Liver (tissue), 3 donors: ENCODE results near the gene GNPTG.

ENCODE experiments used
- CTCF ChIP-seq: fragments of 150-350 bp; IDR thresholded peaks from 2 replicates; pipeline ENCODE4 v1.5.1; 2017; ENCODE audit warnings: improper control_type of control experiment, low read depth, low read length; ENCODE audit not compliant: missing input control
- EGR1 ChIP-seq, 2 donors: IDR thresholded peaks; 2 replicates each; pipeline ENCODE4 v1.6.1; 2016 to 2018; ENCODE audit warnings: antibody characterized with exemption in 2 of 2, low read depth in 2 of 2
- FOXA1 ChIP-seq: IDR thresholded peaks from 2 replicates; pipeline ENCODE4 v1.6.1; 2016; ENCODE audit warnings: antibody characterized with exemption
- GABPA ChIP-seq, 2 donors: IDR thresholded peaks in 1 of 2; conservative IDR thresholded peaks in 1 of 2; 2 replicates each; pipeline ENCODE4 v1.6.1; 2016; ENCODE audit warnings: antibody characterized with exemption in 2 of 2, mild to moderate bottlenecking in 1 of 2, moderate library complexity in 1 of 2
- HNF4A ChIP-seq, 2 donors: conservative IDR thresholded peaks; 2 replicates each; pipeline ENCODE4 v1.6.1; 2016; ENCODE audit warnings: antibody characterized with exemption in 2 of 2, mild to moderate bottlenecking in 2 of 2
- MAX ChIP-seq: IDR thresholded peaks from 2 replicates; pipeline ENCODE4 v1.6.1; 2016; ENCODE audit warnings: antibody characterized with exemption
- RAD21 ChIP-seq, 2 donors: IDR thresholded peaks; 2 replicates each; pipeline ENCODE4 v1.6.1; 2016; ENCODE audit warnings: antibody characterized with exemption in 2 of 2, mild to moderate bottlenecking in 2 of 2
- REST ChIP-seq: IDR thresholded peaks from 2 replicates; pipeline ENCODE4 v1.6.1; 2016; ENCODE audit warnings: antibody characterized with exemption, mild to moderate bottlenecking
- RXRA ChIP-seq, 2 donors: IDR thresholded peaks; 2 replicates each; pipeline ENCODE4 v1.6.1; 2017 to 2018; ENCODE audit warnings: antibody characterized with exemption in 2 of 2, mild to moderate bottlenecking in 1 of 2
- SP1 ChIP-seq: IDR thresholded peaks from 2 replicates; pipeline ENCODE4 v1.6.1; 2018; ENCODE audit warnings: antibody characterized with exemption, mild to moderate bottlenecking
- TAF1 ChIP-seq: conservative IDR thresholded peaks from 2 replicates; pipeline ENCODE4 v1.6.1; 2016; ENCODE audit warnings: antibody characterized with exemption, mild to moderate bottlenecking
- YY1 ChIP-seq: IDR thresholded peaks from 2 replicates; pipeline ENCODE4 v1.6.1; 2016; ENCODE audit warnings: antibody characterized with exemption, mild to moderate bottlenecking
- donor health status: healthy.
- donor health status: healthy.

- TF ChIP-seq CTCF (no peak), FOXA1 (no peak), RAD21 (IDR thresholded peaks at IDR 0.05) (no peak), SP1 (no peak), GABPA (IDR thresholded peaks at IDR 0.05 in 1 of 2, conservative IDR thresholded peaks at IDR 0.05 in 1 of 2) (no peak), HNF4A (conservative IDR thresholded peaks at IDR 0.05) (no peak), EGR1 (IDR thresholded peaks at IDR 0.05; ENCODE audit: low read depth in 2 of 2) (no peak), MAX (no peak), TAF1 (no peak), RXRA (IDR thresholded peaks at IDR 0.05) (no peak), REST (no peak), YY1 (no peak)
Measured at GRCh38 chr16:1375741-1376410, 24.1 kb downstream of the GNPTG start.
